HG02981 (cell line): Measurements from ENCODE around the gene FZR1.
"Not testable (repeated sequence)": the region's sequence is repeated elsewhere in the genome, so short reads cannot be mapped to it uniquely, and the experiment has no call there.

Source experiments
- ATAC-seq: cut with Tn5 transposase; IDR thresholded peaks from one replicate; pipeline ENCODE4 v1.9.1; 2021; ENCODE audit warnings: mild to moderate bottlenecking, moderate library complexity; ENCODE audit not compliant: unreplicated experiment

FZR1 gene

GRCh38 chr19:3494051-3494450 lies 12.1 kb upstream of the FZR1 start:
- no peak for ATAC-seq

- no peak for ATAC-seq
Observed at GRCh38 chr19:3494559-3494958, 11.6 kb upstream of the FZR1 start.

- ATAC-seq: no peak
Observed at GRCh38 chr19:3496392-3497273, 9.5 kb upstream of the FZR1 start.

- ATAC-seq: no peak
Observed at GRCh38 chr19:3497757-3498520, 8.2 kb upstream of the FZR1 start.

- no peak for ATAC-seq
Observed at GRCh38 chr19:3499738-3500428, 6.2 kb upstream of the FZR1 start.

- peak; percentile 75 for ATAC-seq
Observed at GRCh38 chr19:3500429-3501101, 5.5 kb upstream of the FZR1 start, which contains the start of gene DOHH. Gene DOHH (minus strand): TSS chr19:3500674. CDS start chr19:3496814, 3,860 bp downstream.

GRCh38 chr19:3501780-3502179 lies 4.3 kb upstream of the FZR1 start:
- ATAC-seq: no peak

- no peak for ATAC-seq
Observed at GRCh38 chr19:3503036-3503572, 3.0 kb upstream of the FZR1 start.

GRCh38 chr19:3504735-3505134 lies 1.4 kb upstream of the FZR1 start:
- no peak for ATAC-seq

- no peak for ATAC-seq
Observed at GRCh38 chr19:3506384-3507340, 551 bp downstream of the FZR1 start.

GRCh38 chr19:3507371-3508120 lies 1.4 kb downstream of the FZR1 start:
- ATAC-seq: no peak

GRCh38 chr19:3508121-3508661 lies 2.1 kb downstream of the FZR1 start:
- ATAC-seq: not testable (repeated sequence)

- no peak for ATAC-seq
Observed at GRCh38 chr19:3508771-3509535, 2.8 kb downstream of the FZR1 start.

- no peak for ATAC-seq
Observed at GRCh38 chr19:3509566-3509989, 3.5 kb downstream of the FZR1 start.

- ATAC-seq: no peak
Observed at GRCh38 chr19:3510727-3511126, 4.6 kb downstream of the FZR1 start.

GRCh38 chr19:3511506-3512251 lies 5.6 kb downstream of the FZR1 start:
- ATAC-seq: no peak
